ENCODE data around the gene COL23A1. TPM values are rescaled to one million over a fixed set of nuclear protein-coding genes. Genes with fewer than 3 reads are reported as not detected.

COL23A1 gene
- polyA plus RNA-seq, 2 of the 4 experiments (the other 2 are of a cell fraction), result not detected

GRCh38 chr5:178212241-178213002 lies 377.8 kb downstream of the COL23A1 start (continued):
- no peak for TF ChIP-seq CTCF (IDR thresholded peaks at IDR 0.05)

GRCh38 chr5:178211095-178212048 lies 378.8 kb downstream of the COL23A1 start:
- H3K4me2 ChIP-seq, result no peak overlapping the region
- H3K27ac ChIP-seq, result no peak overlapping the region
- CTCF ChIA-PET, result interaction anchor here (2.0 kb wide), 1 partner anchor 136 kb away, joined by 5 read pairs; no protein-coding TSS in a partner anchor
- DNase-seq (ENCODE audit: low read depth in 1 of 2, low spot score in 1 of 2) (no peak), FAIRE-seq (no peak), ATAC-seq (no peak)
- H3K9me3 ChIP-seq, result no peaks in the 10 kb centered on the region
- TF ChIP-seq JUN (IDR thresholded peaks at IDR 0.05) (0 out of 5 replicates have a peak, but pooled peaks of 1 of the 2 experiments have one; percentile 14), HOXA7 (CRISPR knock-in tag; IDR thresholded peaks at IDR 0.05) (peak; percentile 58; the same call in 1 of the 2 replicates), EP300 (IDR thresholded peaks at IDR 0.05) (no peak)
- H3K4me1 ChIP-seq, result peaks cover 25% of the 10 kb centered on the region
- H3K4me3 ChIP-seq, result no peak overlapping the region
- POLR2A ChIA-PET, result interaction anchor here (1.5 kb wide), 1 partner anchor 20 kb away, joined by 5 read pairs; no protein-coding TSS in a partner anchor
- WGBS (ENCODE audit: missing lambda C conversion rate), result 72% methylated on average over 8 of the region's 8 CpGs

- no peak overlapping the region for H3K4me3 ChIP-seq
- 92% methylated on average over 5 of the region's 5 CpGs for WGBS (ENCODE audit: missing lambda C conversion rate)
- H3K9me3 ChIP-seq, result no peaks in the 10 kb centered on the region
- H3K4me1 ChIP-seq, result peaks cover 30% of the 10 kb centered on the region
- ATAC-seq (no peak), FAIRE-seq (no peak), DNase-seq (ENCODE audit: low read depth in 1 of 2, low spot score in 1 of 2) (no peak)
- no peak overlapping the region for H3K4me2 ChIP-seq
- H3K27ac ChIP-seq, result no peak overlapping the region
- ChIA-PET CTCF (interaction anchor here (2.0 kb wide), 1 partner anchor 135 kb away, joined by 5 read pairs; no protein-coding TSS in a partner anchor), POLR2A (interaction anchor here (1.5 kb wide), 1 partner anchor 21 kb away, joined by 5 read pairs; no protein-coding TSS in a partner anchor)
- no peak for TF ChIP-seq ZFP36 (IDR thresholded peaks at IDR 0.05; ENCODE audit: borderline replicate concordance, partially characterized antibody)
- no peak for TF ChIP-seq ELK1 (IDR thresholded peaks at IDR 0.05; ENCODE audit: low read depth, low read length)
- TF ChIP-seq KDM5A (IDR thresholded peaks at IDR 0.05), result no peak
- no peak for TF ChIP-seq REST (IDR thresholded peaks at IDR 0.05)
Measured at GRCh38 chr5:178210686-178211085, 379.5 kb downstream of the COL23A1 start.

- FAIRE-seq, result no peak
- CTCF ChIA-PET, result interaction anchor here (2.0 kb wide), 1 partner anchor 135 kb away, joined by 5 read pairs; no protein-coding TSS in a partner anchor
- H3K9me3 ChIP-seq, result no peaks in the 10 kb centered on the region
Measured at GRCh38 chr5:178210073-178210535, 380.1 kb downstream of the COL23A1 start.

More at GRCh38 chr5:178210073-178210535, 380.1 kb downstream of the COL23A1 start:
- Histone ChIP-seq H3K4me1 (peaks cover 30% of the 10 kb centered on the region), H3K4me2 (no peak overlapping the region), H3K4me3 (no peak overlapping the region), H3K27ac (no peak overlapping the region)
- WGBS (ENCODE audit: missing lambda C conversion rate), result 95% methylated on average over 14 of the region's 18 CpGs
- ATAC-seq, result no peak
- POLR2A ChIA-PET, result no interaction called here
- TF ChIP-seq CBX8 (IDR thresholded peaks at IDR 0.05), result no peak
- no peak for TF ChIP-seq ESRRA (IDR thresholded peaks at IDR 0.05; ENCODE audit: borderline replicate concordance, low read length)
- TF ChIP-seq PHF8 (IDR thresholded peaks at IDR 0.05; ENCODE audit: borderline replicate concordance, low read depth), result no peak
- TF ChIP-seq PBX3 (IDR thresholded peaks at IDR 0.05), result peak; percentile 52; the same call in 1 of the 2 replicates
- DNase-seq (ENCODE audit: low read depth in 1 of 2, low spot score in 1 of 2), result no peak

All from A549 (cell line).